Astrocyte (in vitro differentiated cells and primary cell): ENCODE measurements around the gene ZFP36L2.

Experiments used
- EZH2 ChIP-seq: IDR thresholded peaks from 2 replicates; pipeline ENCODE4 v1.6.1; 2012; ENCODE audit warnings: mild to moderate bottlenecking, low read length, inconsistent platforms; ENCODE audit not compliant: insufficient read depth
- TF ChIP-seq, protein P1 (sequence below): IDR thresholded peaks from 2 replicates; pipeline ENCODE4 v1.5.1; 2011; ENCODE audit warnings: low read depth, mild to moderate bottlenecking, inconsistent platforms, low read length, moderate library complexity; ENCODE audit not compliant: insufficient read depth

DNA sequence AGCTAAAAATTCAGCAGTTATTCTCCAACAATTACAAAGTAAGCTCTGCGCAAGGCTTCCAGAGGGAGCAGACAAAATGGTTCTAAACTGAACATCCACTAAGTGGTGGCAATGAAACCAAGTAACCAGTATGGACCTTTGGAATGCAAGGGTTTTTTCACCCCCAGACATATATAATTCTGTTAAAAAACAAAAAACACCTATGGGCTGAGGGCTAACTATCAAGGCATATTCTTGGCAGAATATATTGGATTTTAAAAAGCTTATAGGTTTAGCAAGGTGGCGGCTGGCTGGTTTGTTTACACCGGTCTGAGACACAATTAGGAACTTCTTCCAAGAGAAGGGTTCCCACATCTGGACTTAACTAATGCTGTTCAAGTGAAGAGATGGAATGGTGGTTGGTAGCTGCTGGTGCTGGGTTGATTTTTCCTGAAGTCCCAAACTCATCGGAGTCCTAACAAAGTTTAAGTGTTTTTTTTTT is 2.8 kb downstream of the ZFP36L2 start:
- TF ChIP-seq, protein P1, sequence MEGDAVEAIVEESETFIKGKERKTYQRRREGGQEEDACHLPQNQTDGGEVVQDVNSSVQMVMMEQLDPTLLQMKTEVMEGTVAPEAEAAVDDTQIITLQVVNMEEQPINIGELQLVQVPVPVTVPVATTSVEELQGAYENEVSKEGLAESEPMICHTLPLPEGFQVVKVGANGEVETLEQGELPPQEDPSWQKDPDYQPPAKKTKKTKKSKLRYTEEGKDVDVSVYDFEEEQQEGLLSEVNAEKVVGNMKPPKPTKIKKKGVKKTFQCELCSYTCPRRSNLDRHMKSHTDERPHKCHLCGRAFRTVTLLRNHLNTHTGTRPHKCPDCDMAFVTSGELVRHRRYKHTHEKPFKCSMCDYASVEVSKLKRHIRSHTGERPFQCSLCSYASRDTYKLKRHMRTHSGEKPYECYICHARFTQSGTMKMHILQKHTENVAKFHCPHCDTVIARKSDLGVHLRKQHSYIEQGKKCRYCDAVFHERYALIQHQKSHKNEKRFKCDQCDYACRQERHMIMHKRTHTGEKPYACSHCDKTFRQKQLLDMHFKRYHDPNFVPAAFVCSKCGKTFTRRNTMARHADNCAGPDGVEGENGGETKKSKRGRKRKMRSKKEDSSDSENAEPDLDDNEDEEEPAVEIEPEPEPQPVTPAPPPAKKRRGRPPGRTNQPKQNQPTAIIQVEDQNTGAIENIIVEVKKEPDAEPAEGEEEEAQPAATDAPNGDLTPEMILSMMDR = no peak
- TF ChIP-seq EZH2 = no peak
